Esophagus squamous epithelium (tissue), 4 donors: ENCODE measurements around the gene ARNT2.

Source experiments
- POLR2A ChIP-seq, 4 donors: fragments of 450-650 bp; IDR thresholded peaks; one replicate each; pipeline ENCODE4 v1.6.1; 2017; ENCODE audit warnings: antibody characterized with exemption in 4 of 4, mild to moderate bottlenecking in 4 of 4, moderate library complexity in 3 of 4
- TF ChIP-seq, protein P1 (sequence below), 6 experiments: fragments of 450-650 bp in 4 of 6; fragments of 200-600 bp in 2 of 6; sonication (generic) in 2 of 6; IDR thresholded peaks; one replicate each; pipeline ENCODE4 v1.5.1; 2016 to 2019; ENCODE audit warnings: antibody characterized with exemption in 6 of 6, mild to moderate bottlenecking in 4 of 6, moderate library complexity in 4 of 6

DNA sequence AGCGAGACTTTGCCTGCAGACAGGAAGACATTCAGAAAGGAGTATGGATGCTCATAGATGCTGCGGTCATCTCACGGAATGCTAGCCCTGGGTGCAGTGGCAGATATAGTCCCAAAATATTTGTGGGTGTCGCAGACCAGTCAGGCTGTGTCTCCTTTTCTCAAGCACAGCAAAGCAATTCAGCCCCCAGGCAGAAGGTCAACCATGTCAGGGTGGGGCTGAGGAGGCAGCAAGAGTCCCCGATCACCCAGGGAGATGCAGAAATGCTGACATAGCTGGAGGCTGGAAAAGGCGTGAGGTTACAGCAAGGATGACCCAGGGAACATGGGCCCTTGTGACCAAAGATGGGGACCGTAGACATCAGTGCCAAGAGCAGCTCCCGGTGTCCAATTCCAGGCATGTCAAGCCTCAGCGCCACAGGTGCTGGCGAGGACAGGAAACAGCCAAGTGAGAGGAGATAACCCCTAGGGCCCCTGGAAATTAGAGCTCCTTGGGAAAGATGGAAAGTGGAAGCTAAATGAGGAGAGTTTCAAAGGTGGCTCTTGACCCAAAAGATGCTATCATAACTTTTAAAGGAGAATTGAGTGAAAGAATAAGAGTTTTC is 209.7 kb downstream of the ARNT2 start:
- TF ChIP-seq POLR2A (IDR thresholded peaks at IDR 0.05), result no peak
- TF ChIP-seq, protein P1, sequence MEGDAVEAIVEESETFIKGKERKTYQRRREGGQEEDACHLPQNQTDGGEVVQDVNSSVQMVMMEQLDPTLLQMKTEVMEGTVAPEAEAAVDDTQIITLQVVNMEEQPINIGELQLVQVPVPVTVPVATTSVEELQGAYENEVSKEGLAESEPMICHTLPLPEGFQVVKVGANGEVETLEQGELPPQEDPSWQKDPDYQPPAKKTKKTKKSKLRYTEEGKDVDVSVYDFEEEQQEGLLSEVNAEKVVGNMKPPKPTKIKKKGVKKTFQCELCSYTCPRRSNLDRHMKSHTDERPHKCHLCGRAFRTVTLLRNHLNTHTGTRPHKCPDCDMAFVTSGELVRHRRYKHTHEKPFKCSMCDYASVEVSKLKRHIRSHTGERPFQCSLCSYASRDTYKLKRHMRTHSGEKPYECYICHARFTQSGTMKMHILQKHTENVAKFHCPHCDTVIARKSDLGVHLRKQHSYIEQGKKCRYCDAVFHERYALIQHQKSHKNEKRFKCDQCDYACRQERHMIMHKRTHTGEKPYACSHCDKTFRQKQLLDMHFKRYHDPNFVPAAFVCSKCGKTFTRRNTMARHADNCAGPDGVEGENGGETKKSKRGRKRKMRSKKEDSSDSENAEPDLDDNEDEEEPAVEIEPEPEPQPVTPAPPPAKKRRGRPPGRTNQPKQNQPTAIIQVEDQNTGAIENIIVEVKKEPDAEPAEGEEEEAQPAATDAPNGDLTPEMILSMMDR (IDR thresholded peaks at IDR 0.05), result no peak
